RKO (cell line): ENCODE measurements around the gene PLCXD3.
A peak's percentile ranks its signal among the peaks of the same experiment; 100 is the strongest.
"Not testable (repeated sequence)": the region's sequence is repeated elsewhere in the genome, so short reads cannot be mapped to it uniquely, and the experiment has no call there.

ENCODE experiments used
- DNase-seq: peaks from one replicate; pipeline ENCODE4 v3.0.0-alpha.2; 2016; ENCODE audit warnings: low spot score

Gene PLCXD3

GRCh38 chr5:41347569-41347968 lies 162.8 kb downstream of the PLCXD3 start:
- DNase-seq, result no peak

- DNase-seq, result peak; percentile 22
Measured at GRCh38 chr5:41346609-41347008, 163.8 kb downstream of the PLCXD3 start.

- no peak for DNase-seq
Measured at GRCh38 chr5:41345295-41345694, 165.1 kb downstream of the PLCXD3 start.

- no peak for DNase-seq
Measured at GRCh38 chr5:41339339-41339738, 171.1 kb downstream of the PLCXD3 start.

GRCh38 chr5:41338136-41338675 lies 172.2 kb downstream of the PLCXD3 start:
- DNase-seq, result no peak

GRCh38 chr5:41337724-41338123 lies 172.7 kb downstream of the PLCXD3 start:
- DNase-seq, result no peak

GRCh38 chr5:41337216-41337615 lies 173.2 kb downstream of the PLCXD3 start:
- no peak for DNase-seq

GRCh38 chr5:41336471-41336870 lies 173.9 kb downstream of the PLCXD3 start:
- no peak for DNase-seq

GRCh38 chr5:41335596-41336181 lies 174.7 kb downstream of the PLCXD3 start:
- DNase-seq, result no peak

GRCh38 chr5:41334758-41335157 lies 175.6 kb downstream of the PLCXD3 start:
- no peak for DNase-seq

- no peak for DNase-seq
Measured at GRCh38 chr5:41334221-41334620, 176.2 kb downstream of the PLCXD3 start.

- DNase-seq, result no peak
Measured at GRCh38 chr5:41325074-41325473, 185.3 kb downstream of the PLCXD3 start.

- DNase-seq, result not testable (repeated sequence)
Measured at GRCh38 chr5:41322826-41323225, 187.6 kb downstream of the PLCXD3 start.

GRCh38 chr5:41312478-41313060 lies 197.8 kb downstream of the PLCXD3 start:
- no peak for DNase-seq

GRCh38 chr5:41312066-41312465 lies 198.3 kb downstream of the PLCXD3 start:
- DNase-seq, result no peak

- DNase-seq, result no peak
Measured at GRCh38 chr5:41309275-41309674, 201.1 kb downstream of the PLCXD3 start.

GRCh38 chr5:41306005-41306404 lies 204.4 kb downstream of the PLCXD3 start:
- no peak for DNase-seq

GRCh38 chr5:41305056-41305455 lies 205.3 kb downstream of the PLCXD3 start:
- no peak for DNase-seq

GRCh38 chr5:41296066-41296465 lies 214.3 kb downstream of the PLCXD3 start:
- no peak for DNase-seq

GRCh38 chr5:41291323-41291722 lies 219.1 kb downstream of the PLCXD3 start:
- no peak for DNase-seq

- DNase-seq, result no peak
Measured at GRCh38 chr5:41290810-41291209, 219.6 kb downstream of the PLCXD3 start.

- DNase-seq, result no peak
Measured at GRCh38 chr5:41289970-41290464, 220.4 kb downstream of the PLCXD3 start.

GRCh38 chr5:41286696-41287095 lies 223.7 kb downstream of the PLCXD3 start:
- DNase-seq, result no peak

GRCh38 chr5:41286165-41286564 lies 224.2 kb downstream of the PLCXD3 start:
- DNase-seq, result no peak
